ENCODE data around the gene MTMR8.

The MTMR8 gene

DNA sequence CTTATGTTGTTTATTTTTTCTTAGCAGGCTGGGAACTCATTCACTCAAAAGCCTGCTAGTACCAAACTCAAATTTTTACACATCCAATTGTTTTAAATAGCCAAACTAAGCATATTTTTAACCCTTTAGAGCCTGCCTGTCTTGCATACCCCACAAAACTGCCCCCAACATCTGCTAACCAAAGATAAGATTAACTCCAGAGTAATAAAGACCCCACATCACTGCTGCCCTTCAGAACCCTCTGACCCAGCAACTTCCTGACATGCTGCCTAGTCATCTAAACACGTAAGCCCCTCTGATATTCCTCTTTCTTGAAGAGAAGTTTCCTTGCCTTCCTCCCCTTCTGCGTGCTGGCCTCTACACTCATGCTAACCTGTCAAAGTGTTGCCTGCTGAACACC lies 104.1 kb downstream of the MTMR8 start:
- DNase-seq, result no peak
- H3K27me3 ChIP-seq (replicated peaks), result no peaks in the 10 kb centered on the region
- H3K27ac ChIP-seq, result no peak overlapping the region
- in situ Hi-C loops (cut with HindIII; ENCODE audit: low pct_ligation_motif_present, low sequenced_read_pairs), result no loop called here
- no peak overlapping the region for H3K4me3 ChIP-seq (ENCODE audit: low read depth, low read length)
- TF ChIP-seq CTCF (IDR thresholded peaks at IDR 0.05; ENCODE audit: low read depth, low read length, missing control alignments), result no peak
- H3K36me3 ChIP-seq (replicated peaks), result no peaks in the 10 kb centered on the region

- no peak for TF ChIP-seq CTCF (IDR thresholded peaks at IDR 0.05; ENCODE audit: low read depth, low read length, missing control alignments)
- Histone ChIP-seq H3K36me3 (replicated peaks) (no peaks in the 10 kb centered on the region), H3K27ac (no peak overlapping the region), H3K27me3 (replicated peaks) (no peaks in the 10 kb centered on the region), H3K4me3 (ENCODE audit: low read depth, low read length) (no peak overlapping the region)
- in situ Hi-C loops (cut with HindIII; ENCODE audit: low pct_ligation_motif_present, low sequenced_read_pairs), result no loop called here
- DNase-seq, result no peak
These were observed 130.0 kb downstream of the MTMR8 start for GRCh38 chrX:64265265-64265664.

DNA sequence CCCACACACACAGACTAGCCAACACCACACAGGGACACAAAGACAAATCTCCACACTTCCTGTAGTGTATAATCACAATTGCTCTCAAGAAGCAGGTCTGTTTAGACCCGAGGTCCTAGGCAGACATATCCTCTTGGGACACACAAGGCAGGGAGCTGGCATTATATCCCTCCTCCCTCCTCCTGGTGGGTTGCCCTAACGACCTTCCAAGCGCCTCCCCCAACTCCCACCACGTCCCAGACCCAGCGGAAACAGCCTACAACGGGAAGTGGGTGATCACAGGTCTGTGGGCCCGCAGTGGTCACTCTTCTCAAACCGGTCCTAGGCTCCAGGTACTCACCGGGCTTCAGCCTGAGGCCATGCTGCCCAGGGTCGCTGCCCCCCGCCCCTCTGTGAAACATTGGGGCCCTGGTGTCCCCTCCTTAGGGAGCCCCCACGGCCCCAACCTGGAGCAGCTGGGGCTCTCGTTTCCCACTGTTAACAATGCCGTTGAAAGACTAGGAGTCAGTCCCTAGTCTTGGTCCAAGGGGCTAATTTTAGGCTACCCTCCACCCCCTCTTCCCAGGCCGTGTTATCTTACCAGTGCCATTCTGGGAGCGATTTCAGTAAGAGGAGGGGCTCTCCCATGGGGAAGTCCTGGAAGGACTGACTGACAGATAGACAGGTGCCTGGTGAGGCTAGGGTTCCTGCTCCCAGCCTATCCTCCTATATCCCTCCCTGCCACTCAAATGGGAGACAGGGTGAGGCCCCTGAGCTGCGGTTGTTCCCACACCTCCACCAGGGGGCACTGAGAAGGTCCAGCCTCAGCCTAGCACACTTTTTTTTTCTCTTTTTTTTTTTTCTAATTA lies 164.9 kb downstream of the MTMR8 start, which contains the start of gene ASB12:
TSS of gene ASB12 (minus strand) at position 485 of the 848 bp plus-strand sequence. CDS start 4,957 bp downstream, outside the sequence.
- TF ChIP-seq CTCF (IDR thresholded peaks at IDR 0.05; ENCODE audit: low read depth, low read length, missing control alignments), result no peak
- no peaks in the 10 kb centered on the region for H3K36me3 ChIP-seq (replicated peaks)
- DNase-seq, result no peak
- in situ Hi-C loops (cut with HindIII; ENCODE audit: low pct_ligation_motif_present, low sequenced_read_pairs), result no loop called here
- no peaks in the 10 kb centered on the region for H3K27me3 ChIP-seq (replicated peaks)
- no peak within 1 kb of the TSS for H3K27ac ChIP-seq
- no peak within 1 kb of the TSS for H3K4me3 ChIP-seq (ENCODE audit: low read depth, low read length)

DNA sequence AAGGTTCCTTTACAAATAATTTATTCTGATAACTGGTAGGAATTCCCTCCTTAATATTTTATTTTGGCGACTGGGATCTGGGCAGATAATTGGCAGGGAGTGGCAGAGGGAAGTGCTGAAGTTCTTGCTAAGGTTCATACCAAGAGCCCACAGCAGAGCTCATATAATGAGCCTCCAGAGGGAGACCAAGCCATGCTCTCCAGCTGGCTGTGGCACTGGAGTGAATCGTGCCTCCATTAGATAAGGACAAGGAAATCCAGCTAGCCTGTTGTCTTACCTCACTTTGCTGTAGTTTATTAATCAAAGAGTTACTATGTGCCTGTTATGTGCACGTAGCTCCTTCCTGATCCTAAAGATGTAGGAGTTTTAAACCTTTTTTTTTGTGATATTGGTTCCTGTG lies 166.1 kb downstream of the MTMR8 start:
- H3K27ac ChIP-seq, result no peak overlapping the region
- H3K27me3 ChIP-seq (replicated peaks), result no peaks in the 10 kb centered on the region
- in situ Hi-C loops (cut with HindIII; ENCODE audit: low pct_ligation_motif_present, low sequenced_read_pairs), result no loop called here
- TF ChIP-seq CTCF (IDR thresholded peaks at IDR 0.05; ENCODE audit: low read depth, low read length, missing control alignments), result no peak
- no peak overlapping the region for H3K4me3 ChIP-seq (ENCODE audit: low read depth, low read length)
- DNase-seq, result no peak
- no peaks in the 10 kb centered on the region for H3K36me3 ChIP-seq (replicated peaks)

Data from brain microvascular endothelial cell (primary cell).